ENCODE measurements around the gene NAV2.

NAV2 gene

DNA sequence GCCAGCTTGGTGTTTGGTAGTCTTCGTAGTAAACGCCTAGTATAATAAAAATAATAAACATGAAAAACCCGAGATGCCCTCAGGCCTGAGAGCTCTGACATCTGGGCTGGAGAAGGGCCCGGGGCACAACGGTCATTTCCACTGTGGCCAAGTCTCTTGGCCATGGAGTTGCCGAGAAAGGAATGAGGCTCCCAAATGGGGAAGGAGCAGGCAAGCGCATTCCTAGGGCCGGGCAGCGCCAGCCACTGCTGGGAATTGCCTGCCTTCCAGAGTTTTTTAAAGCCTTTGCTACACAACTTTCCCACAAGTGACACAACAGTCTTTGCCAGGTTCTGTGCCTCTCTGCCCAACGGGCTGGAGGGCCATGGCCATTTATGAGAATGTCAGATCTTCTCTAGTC, 103.4 kb downstream of the NAV2 start:
- DNase-seq, result peak; percentile 27

DNA sequence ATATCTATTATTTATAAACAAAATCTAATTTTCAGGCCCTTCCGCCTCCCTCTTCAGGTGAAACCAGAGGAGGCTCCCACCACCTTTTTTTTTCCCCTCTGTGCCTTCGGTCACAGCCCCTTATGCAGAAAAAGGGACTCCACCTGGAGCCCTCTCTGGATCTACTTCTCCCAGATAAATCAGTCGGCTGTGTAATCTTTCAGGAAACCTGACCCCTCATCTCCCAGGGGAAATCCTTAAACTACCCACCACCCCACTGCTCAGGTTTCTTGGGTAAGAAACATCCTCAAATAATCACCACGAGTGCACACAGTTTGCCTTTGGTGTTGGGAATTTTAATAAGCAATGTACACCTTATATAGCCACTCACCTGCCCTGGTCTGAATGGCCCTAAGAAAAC, 104.2 kb downstream of the NAV2 start:
- no peak for DNase-seq

DNA sequence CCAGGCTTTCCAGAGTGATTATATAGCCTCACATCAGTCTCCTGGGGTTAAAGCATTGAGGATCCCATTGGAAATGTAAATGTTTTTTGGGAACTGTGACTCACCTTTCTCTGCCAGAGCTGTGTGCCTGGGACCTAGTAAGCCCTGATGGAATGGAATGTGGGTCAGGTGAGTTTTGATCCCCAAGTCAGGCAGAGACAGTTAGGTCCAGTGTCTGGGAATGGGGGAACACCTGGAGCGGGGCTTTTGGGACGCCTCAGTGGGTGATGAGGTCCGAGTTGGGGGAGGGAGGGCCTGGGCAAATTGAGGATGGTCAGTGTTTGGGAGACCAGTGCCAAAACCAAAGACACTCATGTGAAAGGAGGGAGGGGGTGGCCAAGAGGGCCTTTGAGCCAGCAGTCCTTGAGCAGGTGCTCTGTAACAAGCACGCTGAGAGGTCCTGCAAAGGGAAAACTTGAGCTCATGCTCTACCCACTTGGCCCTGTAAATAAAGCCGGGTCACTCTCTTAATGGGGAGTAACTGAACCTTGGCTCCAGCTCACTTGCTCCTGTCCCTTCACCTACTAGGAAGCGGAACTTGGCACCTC, 104.7 kb downstream of the NAV2 start:
- no peak for DNase-seq

DNA sequence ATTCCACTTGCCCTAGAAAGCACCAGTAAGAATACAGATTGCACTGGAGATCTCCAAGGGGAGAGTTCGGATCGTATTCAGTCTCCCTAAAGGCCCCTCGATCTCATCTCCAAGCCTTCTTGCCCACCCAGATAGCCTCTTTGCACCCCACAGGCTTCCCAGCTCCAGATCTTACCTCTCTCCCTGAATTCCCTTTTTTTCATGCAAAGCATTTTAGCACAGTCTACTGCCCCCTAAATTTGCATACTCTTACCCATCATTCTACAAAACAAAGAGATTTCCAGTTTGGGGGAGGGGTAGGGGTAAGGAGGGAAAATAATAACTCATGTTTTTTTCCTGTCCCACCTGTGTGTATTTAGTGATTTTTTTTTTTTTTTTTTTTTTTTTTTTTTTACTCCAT, 105.2 kb downstream of the NAV2 start:
- DNase-seq, result no peak

DNA sequence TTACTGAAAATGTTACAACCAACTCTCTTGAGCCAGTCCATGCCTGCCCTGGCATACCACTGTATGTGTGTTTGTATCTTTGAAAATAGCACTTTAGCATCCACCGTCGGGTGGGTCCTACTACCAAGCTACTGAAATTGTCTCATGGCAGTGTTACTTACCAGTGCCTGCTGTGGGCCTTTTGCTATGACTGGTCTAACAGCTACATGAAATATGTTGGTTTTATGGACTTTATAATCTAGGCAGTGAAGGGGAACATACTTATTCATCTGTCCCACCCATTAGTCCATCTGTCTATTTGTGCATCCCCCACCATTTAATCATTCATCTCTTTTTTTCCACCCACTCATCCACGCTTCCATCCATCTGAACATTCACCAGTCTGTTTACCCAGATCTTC, 106.0 kb downstream of the NAV2 start:
- no peak for DNase-seq

DNA sequence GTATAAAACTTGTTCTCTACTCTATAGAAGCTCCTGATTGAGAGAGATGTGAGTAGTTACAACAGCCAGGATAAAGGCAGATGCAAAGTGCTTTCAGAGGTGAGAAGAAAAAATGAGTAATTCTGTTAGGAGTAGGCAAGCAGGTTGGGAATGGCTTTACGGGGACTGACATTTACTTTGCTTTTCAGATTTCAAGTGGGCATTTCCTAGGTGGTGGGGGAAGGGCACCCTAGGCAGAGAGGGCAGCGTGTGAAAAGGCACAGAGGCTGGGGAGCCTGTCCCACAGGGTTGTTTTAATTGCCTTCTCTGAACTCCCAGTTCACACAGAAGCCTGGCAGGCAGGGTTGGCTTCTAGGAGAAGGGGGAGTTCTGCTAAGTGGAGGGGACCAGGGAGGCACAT, 106.5 kb downstream of the NAV2 start:
- no peak for DNase-seq

DNA sequence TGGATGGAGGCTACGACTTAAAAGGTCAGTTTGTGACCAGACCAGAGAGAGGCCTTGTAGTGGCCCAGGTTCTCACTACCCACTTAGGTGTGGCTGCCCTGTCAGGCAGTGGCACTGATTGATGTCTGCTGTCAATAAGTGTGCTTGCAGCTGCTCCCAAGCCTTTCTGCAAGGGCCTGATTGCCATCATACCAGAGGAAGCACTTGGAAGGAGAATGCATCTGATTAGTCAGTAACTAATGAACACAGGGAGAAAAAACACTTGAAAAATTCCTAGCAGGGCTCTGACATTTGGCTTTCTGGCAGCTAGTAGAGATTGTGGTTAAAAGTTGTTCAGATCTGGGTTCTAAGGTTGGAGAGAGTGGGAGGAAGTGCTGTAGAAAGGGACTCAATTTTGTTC, 107.5 kb downstream of the NAV2 start:
- no peak for DNase-seq

DNA sequence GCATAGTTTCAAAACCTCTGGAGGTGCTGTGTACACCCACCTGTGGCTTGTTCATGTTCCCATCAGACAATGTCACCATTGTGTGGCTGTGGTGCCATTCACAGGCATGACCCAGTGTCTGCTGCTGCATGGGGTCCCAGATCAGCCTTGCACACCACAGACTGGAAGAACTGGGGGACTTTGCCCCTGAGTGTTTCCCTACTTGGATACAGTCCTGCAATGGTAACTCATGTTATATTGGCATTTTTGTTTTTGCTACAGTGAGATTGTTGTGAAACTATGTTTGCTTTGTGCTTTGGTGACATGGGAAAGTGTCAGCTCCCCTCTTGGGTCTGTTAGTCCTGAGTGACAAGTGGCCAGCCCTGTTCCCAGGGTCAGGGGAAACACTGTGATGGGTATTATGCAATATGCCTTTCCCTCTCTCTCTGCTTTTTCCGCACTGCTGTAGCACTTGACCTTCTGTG, 108.8 kb downstream of the NAV2 start:
- no peak for DNase-seq

DNA sequence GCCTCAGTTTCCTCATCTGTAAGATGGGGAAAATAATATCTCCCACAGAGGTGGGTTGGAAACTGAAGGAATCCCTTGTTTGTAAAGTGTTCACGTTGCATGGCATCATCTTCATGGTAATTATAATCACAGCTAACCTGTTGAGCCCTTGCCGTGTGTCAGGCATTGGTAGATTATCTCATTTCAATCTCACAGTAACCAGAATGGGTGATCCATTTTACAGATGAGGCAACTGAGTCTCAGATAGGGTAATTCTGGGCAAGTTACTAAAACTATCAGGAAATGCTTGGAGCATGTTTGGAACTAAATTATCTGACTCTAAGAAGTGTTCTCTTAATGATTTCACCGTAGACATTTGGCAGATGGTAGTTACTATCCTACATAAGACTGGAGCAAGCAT, 109.4 kb downstream of the NAV2 start:
- DNase-seq, result no peak

DNA sequence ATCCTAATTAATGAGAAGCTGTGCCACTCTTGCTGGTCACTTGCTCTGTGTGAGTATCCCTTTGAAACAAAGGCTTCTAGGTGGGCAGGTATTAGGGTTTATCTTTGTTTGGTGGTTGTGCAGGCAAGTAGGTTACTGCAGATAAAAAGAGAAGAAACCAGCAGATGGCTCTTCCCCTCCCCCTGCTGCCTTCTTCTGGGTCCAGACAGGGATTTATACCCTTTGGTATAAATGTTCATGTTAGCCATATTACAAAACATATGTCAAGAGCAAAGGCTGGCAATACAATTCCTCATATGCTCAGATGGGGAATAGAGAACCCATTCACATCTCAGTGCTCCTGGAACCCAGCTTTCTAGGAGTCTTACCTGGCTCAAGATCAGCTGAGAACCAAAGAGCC, 109.9 kb downstream of the NAV2 start:
- no peak for DNase-seq

DNA sequence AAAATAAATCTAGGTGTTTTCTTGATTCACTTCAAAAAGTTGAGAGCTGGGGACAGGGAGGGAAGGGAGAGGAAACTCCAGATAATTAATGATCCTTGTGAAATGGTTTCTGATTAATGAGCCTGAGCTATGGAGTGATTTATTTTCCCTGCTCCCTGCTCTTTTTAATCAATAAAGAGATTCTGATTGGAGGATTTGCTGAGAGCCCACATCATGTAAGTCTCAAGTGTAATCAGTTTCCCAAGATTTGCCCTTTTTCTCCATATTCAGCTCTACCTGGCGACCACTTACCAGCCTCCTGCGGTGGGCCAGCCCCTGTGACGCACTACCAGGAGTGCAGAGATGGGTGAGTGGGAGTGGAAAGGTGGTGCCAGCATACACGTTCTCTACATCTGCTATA, 114.0 kb downstream of the NAV2 start:
- no peak for DNase-seq

DNA sequence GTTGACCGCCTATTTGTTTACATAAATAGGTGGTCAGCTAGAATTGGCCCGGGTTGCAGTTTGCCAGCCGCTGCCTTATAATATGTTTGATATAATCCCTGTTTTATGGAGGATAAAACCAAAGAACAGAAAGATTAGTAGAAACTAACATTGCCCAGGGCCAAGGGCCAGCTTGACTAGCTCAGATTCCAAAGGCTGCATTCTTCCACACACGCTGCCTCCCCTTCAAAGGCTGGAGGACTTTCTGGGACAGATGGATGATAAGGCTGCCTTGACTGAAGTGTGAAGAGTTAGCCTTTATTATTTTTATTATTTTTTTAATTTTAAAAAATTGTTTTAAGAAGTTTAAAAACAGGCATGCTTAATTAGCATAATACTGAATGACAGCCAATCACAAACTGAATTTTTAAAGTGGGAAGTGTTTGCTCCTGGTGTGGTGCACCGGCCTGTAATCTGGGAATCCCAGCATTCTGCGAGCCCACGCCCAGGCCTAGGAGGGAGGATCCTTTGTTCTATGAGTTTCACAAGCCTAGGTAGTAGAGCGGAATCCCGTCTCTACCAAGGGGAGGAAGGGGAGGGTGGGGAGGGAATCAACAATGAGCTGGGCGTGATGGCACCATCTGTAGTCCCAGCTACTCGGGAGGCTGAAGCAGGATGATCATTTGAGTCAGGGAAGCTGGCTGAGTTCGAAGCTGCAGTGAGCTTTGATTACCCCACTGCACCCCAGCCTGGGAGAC, 114.9 kb downstream of the NAV2 start:
- DNase-seq, result no peak

DNA sequence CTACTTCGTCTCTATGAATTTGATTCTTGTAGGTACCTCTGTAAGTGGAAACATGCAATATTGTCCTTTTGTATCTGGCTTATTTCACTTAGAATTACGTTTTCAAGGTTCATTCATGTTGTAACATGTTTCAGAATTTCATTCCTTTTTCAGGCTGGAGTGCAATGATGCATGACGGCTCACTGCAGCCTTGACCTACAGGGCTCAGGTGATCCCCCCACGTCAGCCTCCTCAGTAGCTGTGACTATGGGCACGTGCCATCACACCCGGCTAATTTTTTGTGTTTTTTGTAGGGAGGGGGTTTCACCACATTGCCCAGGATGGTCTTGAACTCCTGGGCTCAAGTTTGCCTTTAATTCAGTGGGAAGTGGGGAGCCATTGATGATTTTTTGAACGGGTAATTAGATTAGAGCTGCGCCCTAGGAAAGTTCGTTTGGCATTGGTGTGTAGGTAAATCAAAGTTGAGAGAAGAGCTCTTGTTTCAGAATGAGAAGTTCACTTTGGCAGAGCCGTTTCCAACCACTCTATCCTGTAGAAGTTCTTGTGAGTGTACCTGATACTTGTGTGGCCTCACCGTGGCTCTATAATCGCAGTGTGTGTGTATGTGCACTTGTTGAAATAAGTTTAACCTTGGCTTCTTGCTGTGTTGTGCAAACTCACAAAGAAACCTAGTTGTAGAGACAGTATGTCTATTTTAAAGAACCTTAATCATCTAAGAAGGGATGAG, 115.9 kb downstream of the NAV2 start:
- no peak for DNase-seq

DNA sequence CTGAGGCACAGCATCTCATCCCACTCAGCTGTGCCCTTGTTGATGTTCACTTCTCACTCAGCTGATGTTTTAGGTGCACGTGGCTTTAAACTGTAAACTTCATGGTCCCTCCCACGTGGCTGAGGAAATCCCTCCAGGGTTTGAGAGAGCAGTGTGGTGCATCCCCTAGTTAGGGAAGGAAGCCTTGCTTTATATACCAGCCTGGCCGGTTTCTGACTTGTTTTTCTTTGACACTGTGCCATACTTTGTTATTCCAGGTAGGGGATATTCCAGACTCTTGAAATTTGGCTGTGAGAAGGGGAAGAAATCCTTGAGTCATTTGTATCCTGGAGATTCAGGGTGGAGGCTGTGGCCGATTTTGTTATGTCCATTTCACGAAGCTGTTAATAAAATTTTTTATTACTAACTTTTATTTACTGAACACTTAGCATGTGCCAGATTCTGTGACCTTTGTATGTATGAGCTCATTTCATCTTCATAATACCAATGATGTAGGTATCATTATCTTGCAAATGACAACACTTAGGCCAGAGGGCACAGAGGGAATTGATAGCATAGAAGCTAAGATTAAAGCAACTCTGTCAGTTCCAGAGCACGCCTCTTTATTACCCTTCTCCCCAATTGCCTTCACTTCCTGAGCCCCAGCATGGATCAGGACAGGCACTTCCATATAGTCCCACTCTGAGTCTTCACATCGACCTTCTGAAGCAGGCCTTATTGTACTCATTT, 116.6 kb downstream of the NAV2 start:
- DNase-seq, result no peak

DNA sequence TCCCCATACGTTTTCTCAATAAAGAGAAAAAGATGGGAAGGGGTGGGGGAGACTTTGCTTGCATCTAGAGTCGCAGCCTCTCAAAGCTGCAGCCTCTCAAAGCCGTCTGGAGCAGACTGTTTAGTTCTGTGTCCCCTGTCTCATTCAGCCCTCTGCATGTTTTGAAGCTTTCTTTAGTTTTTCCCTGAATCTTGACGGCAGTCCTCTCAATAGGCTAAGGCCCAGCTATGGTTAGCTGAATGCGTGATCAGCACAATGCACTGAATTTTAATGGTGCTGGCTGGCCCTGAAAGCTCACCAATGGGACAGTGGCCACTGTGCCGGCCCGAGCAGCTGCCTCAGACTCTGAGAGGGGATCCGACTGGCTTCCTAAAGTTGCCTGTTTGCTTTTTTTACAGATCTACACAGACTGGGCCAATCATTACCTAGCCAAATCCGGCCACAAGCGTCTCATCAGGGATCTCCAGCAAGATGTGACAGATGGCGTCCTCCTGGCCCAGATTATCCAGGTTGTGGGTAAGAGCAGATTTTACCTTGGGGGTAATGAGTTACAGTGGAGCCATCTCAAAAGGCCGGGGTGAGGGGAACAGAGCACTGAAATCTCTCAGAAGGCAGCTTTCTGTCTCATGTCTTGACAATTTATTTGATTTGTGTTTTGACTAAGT, 119.6 kb downstream of the NAV2 start:
- DNase-seq, result peak; percentile 41

DNA sequence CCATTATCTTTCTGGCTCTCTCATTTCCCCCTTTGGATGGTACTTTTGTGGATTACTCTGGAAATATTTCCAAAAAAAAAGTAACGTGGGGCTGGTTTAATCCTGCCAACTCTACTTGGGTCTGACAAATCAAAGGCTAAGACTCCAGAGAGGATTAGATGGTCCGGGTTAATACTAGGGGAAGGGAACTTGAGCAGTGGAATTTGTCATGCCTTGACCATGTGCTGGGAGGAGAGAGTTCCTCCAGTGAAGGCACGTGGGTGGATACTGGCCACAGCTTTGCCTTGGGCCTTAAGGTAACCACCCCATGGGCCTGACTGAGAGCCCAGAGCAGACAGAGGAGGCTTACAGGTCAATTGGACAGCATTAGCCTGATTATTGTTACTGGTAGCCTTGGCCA, 120.3 kb downstream of the NAV2 start:
- DNase-seq, result no peak

DNA sequence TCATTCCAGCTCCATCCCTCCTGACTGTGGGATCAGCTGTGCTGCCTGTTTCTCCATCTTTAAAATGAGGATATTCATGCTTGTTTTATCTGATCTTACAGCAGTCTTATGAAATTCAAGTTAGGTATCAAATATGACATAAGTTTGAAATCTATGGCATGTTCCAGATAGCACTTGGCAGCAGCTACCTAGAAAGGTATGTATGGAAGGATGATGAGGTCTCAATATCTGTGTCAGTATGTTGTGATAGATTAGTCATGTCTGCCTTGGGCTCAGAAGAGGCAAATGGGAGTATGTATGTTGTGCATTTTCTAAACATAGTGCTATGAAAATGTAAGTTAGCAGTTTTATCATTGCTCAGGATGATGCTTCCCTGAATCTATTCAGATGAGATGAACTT, 122.1 kb downstream of the NAV2 start:
- no peak for DNase-seq

DNA sequence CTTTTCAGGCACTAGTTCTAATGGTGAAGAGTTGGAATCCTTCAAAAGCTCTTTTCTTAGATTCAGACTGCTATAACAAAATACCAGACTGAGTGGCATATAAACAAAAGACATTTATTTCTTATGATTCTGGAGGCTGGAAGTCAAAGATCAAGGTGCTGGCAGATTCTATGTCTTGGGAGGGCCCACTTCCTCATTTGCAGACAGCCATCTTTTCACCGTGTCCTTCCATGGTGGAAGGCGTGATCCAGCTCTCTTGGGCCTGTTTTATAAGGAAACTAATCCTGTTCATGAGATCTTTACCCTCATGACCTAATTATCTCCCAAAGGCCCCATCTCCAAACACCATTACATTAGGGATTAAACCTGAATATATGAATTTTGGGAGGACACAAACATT, 124.0 kb downstream of the NAV2 start:
- DNase-seq, result no peak

DNA sequence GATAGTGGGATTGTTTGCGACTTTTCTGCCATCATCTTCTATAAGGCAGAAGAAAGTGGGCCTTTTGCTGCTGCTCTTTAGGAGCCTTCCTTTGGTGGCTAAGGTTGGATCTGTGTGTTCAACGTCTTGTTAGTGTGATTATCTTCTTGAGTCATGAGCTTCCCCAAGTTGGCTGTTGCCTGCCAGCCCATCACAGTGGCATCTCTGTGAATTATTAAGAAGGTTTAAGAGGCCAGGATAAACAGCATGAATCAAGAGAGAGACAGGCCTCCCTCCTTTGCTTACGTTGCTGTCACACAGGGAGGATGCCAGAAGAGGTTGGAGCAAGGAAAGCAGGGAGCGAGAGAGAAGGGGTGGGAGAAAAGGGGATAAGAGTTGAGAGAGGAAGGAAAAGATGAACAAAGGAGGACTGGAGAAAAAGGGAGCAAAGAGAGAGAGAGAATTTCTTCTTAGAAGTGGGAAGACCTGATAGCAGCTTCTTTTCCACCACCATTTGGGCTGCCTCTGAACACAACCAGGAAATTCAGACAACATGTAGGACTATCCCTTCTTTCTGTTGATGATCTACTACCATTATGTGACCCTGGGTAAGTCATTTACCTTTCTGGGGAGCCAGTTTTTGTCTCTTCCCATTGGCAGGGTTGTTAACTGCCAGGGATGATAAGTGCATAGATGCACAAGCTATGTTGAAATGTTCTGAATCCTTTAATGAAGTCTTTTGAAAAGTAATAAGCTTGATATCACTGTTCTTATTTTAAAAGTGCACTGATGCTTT, 126.5 kb downstream of the NAV2 start:
- no peak for DNase-seq

DNA sequence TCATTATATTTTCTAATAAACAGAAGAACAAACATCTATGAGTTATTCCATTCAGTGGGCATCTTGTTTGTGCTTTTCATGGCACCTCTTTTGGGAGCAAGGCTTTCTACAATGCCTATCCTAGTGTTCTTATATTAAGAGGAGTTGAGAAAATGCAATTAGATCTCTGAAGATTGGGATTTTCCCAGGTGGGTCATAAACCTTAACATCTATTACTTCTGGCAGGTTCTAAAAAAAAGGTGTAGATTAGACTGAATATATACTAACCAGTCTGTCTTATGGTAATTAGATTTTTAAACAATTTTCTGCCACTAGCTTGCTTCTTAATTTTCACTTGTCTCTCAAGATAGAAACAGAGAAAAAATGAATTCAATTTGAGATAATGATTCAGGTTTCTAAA, 128.3 kb downstream of the NAV2 start:
- DNase-seq, result no peak

DNA sequence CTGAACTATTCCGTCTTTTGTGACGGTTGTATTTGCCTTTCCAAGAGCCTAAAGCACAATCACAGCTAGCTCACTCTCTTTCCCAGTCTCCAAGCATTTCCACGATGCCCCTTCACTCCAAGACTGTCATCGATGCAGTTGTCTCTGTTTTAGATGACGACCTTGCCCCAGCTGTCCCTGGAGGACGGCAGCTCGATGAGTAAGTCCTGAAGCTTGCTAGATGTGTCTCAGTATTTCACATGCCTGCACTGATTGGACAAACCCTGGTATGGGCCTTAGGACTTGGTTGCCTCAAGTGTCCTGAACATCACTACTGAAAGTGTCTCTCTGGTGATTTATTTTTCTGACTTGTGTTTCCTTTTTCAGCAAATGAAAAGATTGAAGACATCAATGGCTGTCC, 129.9 kb downstream of the NAV2 start:
- no peak for DNase-seq

DNA sequence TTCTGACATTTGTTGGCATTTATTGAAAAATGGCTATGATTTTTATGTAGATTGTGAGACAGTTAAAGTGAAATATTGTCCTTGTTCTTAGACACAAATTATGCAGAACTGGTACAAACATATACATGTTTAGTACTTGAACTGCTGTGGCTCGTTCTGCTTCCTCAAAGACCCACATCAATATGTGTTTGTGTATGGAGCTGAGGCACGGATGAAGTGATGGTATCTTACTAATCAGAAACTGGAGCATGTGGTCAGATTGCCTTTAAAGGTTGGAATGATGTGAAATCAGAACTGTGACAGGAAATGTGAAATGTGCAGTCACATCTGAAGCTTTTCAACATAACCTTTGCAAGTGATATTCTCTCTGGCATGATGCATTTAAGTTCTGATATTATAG, 130.4 kb downstream of the NAV2 start:
- DNase-seq, result no peak

All from midbrain (tissue), 1 donor.